GM12872 (cell line): ENCODE data around the gene SYT7.

Experiments used
- TF ChIP-seq, protein P1 (sequence below): IDR thresholded peaks from 3 replicates; pipeline ENCODE4 v1.5.1; 2011; ENCODE audit warnings: low read depth, mild to moderate bottlenecking, low read length, moderate library complexity; ENCODE audit not compliant: insufficient read depth

The SYT7 gene

DNA sequence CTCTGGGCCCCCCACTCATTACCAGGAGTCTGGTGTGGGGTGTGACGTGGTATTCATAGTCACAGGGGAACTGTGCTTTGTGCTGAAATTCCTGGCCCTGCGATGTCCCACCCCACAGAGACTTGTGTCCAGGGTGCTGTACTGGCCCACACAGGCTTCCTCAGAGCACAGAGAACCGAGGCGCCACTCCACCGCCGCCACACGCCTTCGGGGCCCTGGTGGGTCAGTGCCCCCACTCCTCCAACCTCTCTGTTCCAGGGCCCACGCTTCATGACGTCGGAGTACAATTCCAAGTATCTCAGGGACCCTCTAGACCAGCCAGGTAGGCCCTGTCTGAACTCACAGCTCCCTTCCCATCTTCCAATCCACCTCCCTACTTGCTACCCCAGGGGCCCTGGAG, 95.8 kb downstream of the SYT7 start:
- TF ChIP-seq, protein P1, sequence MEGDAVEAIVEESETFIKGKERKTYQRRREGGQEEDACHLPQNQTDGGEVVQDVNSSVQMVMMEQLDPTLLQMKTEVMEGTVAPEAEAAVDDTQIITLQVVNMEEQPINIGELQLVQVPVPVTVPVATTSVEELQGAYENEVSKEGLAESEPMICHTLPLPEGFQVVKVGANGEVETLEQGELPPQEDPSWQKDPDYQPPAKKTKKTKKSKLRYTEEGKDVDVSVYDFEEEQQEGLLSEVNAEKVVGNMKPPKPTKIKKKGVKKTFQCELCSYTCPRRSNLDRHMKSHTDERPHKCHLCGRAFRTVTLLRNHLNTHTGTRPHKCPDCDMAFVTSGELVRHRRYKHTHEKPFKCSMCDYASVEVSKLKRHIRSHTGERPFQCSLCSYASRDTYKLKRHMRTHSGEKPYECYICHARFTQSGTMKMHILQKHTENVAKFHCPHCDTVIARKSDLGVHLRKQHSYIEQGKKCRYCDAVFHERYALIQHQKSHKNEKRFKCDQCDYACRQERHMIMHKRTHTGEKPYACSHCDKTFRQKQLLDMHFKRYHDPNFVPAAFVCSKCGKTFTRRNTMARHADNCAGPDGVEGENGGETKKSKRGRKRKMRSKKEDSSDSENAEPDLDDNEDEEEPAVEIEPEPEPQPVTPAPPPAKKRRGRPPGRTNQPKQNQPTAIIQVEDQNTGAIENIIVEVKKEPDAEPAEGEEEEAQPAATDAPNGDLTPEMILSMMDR, result no peak

DNA sequence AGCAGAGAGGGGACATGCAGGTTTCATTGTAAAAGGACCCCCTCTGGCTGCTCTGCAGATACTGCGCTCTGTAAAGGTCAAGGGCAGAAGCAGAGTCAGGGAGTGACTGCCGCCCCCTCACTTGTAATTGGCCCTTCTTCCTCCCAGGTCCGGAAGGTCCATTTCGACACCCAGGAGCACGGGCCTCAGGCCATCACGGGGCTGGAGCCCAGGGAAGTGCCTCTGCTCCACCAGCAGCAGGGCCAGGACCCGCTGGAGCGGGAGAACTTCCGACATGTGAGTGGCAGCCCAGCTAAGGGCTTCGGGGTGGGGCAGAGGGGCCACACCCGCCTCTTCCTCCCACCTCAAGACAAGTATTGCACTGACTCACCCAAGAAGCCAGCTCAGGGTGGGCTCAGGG, 96.3 kb downstream of the SYT7 start:
- TF ChIP-seq, protein P1, result no peak

DNA sequence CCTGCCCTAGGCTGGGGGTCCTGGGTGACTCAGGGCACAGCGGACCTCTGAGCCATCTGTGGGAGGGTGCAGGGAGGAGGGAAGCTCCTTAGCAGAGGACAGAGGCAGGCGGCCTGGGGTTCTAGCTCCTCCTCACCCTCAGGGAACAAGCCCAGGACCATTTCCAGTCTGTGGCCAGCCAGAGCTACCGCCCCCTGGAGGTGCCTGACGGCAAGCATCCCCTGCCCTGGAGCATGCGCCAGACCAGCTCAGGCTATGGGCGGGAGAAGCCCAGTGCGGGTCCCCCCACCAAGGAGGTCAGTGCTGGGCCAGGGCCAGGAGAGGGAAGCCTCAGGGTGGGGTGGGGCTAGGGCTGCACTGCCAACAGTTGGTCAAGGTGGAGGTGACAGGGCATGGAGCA, 98.4 kb downstream of the SYT7 start:
- TF ChIP-seq, protein P1, result peak; percentile 79

DNA sequence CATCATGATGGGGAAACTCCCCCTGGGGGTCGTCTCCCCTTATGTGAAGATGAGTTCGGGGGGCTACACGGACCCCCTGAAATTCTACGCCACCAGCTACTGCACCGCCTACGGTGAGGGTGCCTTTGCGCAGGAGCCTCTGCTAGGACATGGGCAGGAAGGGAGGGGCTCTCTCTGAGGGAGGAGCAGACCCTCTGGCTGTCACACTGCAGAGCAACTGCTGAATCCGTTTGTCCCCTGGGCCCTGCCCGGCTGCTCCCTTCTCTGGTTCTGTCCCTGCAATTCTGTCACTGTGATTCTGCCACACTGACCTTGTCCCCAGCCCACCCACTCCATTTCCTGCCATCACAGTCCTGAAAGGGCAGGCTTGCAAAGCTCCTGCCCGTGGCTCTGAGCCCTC, 99.1 kb downstream of the SYT7 start:
- TF ChIP-seq, protein P1, result no peak

DNA sequence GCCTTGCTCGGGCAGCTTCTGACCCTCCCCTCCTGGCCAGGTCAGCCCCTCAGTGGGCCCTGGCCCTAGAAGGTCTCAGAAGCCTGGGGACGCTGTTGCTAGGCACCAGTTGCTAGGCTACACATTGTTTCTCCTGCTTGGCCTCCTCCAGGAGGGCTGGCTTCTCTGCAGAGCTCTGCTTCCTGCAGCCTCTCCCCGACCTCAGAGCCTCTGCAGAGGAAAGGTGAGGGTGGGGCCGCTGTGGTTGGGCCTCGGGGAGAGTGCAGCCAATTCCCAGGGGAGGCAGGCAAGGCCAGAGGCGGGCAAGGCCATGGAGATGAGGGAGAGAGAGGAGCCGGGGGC, 99.9 kb downstream of the SYT7 start:
- TF ChIP-seq, protein P1, result no peak

DNA sequence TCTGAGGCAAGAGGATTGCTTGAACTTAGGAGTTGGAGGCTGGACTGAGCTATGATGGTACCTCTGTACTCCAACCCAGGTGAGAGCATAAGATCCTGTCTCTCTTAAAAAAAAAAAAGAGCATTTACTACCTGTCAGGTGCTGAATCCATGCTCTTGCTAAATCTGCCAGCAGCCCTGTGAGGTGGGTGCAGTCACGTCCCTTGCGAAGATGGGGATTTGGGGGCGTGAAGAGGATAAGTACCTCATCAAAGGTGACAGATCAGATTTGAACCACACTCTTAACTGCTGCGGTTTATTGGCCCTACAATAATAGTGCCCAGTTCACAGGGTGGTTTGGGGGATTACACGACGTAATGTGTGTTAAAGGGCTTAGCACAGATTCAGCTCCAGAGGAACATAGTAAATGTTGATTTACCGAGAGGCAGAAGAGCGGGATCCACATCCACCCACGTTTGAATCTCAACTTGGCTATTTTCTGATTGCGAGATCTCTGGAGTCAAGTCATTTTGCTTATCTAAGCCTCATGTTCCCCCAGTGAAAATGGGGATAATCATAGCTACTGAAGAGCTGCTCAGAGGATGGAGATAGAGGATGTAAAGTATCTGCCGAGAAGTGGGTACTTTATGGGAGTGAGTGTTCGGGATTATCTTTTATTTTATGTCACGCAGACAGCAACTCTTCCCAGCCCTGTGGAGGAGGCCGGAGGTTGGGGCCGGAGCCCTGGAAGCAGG, 100.4 kb downstream of the SYT7 start:
- TF ChIP-seq, protein P1, result no peak

DNA sequence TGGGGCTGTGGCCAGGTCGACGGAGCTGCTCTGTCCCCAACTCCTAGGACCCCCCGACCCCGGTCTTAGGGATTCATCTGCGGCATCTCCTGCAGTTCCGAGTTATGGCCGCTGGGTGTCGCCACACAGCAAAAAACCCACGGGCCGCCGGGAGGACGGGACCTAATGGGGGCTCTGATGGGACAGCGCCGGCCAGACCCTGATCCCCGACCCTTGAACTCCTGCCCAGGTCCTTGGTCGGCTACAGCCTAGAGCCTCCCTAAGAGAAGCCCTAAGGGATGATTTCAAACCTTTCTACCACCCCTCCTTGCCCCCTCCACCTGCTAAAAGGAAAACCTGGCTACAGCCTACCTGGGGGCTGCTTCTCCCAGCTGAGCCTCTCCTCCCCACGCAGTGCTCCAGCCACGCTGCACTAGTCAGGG, 103.1 kb downstream of the SYT7 start:
- TF ChIP-seq, protein P1, result peak; percentile 90

DNA sequence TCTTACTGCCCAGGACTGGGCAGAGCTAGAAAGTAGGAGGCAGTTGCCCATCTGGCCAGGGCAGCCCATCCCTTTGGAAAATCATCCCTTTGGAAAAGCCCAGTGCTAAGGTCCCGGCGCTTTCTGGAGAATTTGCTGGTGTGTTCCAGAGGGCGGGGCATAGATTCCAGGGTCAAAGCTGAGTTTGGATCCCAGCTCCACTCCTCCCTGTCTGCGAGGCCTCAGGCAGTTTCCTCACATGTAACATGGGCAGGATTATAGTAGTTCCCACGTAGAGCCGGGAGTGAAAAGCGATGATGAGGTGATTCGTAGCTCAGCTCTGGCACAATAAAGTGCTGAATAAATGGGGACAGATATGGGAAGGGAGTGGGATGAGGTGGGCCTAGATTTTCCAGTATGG, 103.8 kb downstream of the SYT7 start:
- TF ChIP-seq, protein P1, result no peak
